HG02759 (cell line): ENCODE data around the gene NFKBIZ.
"Not testable (repeated sequence)": the region's sequence is repeated elsewhere in the genome, so short reads cannot be mapped to it uniquely, and the experiment has no call there.

Experiments used
- ATAC-seq: cut with Tn5 transposase; IDR thresholded peaks from one replicate; pipeline ENCODE4 v1.9.1; 2021; ENCODE audit warnings: mild to moderate bottlenecking, moderate library complexity; ENCODE audit not compliant: unreplicated experiment

NFKBIZ gene

DNA sequence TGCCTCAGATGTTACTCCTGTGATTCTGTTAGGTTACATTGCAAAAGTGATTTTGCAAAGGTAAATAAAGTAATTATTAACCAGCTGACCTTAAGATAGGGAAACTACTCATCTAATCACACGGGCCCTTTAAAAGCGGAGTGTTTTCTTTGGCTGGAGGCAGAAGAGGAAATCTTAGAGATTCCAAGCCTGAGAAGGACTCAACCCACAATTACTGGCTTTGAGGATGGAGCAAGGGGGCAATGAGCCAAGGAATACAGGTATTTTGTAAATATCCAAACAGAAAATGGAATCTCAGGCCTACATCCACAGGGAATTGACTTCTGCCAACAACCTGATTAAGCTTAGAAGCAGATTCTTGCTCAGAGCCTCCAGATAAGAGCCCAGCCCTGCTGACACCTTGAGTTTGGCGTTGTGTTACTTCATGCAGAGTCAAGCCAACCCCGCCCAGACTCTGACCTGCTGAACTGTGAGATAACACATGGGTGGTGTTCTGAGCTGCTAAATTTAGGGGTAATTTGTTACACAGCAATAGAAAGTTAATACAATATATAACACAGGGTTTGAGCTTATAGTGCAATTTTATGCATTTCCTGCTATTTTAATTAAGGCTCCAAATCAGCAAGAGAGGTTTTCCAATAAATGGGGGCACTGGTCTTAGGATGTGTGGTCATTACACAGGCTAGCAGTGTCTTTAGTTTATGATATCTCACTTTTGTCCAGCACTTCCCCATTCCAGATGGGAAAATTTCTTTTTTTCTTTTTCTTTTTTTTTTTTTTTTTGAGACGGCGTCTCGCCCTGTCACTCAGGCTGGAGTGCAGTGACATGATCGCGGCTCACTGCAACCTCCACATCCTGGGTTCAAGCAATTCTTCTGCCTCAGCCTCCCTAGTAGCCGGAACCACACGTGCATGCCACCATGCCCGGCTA lies 19.5 kb downstream of the NFKBIZ start:
- ATAC-seq = peak; percentile 43

DNA sequence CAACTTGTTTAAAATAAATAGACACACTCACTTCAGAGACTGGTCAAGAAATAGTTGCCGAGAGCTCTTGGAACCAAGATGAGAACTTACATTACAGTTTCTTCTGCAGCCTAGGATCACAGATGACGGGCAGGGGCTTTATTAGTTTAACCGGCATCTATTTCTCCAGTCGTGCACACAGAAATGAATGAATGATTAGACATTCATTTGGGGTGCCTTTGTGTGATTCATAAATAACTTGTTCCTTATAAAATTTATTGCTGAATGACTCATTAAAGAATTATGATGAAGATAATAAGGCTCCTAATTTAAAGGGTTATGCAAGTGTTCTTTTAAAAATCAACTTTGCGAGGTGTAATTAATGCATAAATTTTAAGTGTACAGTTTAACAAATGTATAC lies 20.8 kb downstream of the NFKBIZ start:
- no peak for ATAC-seq

DNA sequence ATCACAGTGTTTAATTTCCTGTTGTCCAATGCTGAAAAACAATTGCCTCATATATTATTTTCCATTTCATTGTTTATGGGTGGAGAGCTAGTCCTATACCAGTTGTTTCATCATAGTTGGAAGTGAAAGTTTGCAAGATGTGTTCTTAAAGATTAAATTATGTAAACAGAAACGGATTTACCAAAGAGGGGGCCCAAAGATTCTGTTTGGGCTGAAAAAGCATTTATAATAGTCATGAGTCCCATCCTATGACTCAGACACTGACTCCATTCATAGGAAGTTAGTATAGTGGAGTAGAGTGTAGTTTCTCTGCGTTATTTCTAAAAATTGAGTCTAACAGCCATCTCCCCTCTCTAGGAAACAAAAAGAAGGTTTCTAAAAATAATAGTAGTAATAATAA lies 24.3 kb downstream of the NFKBIZ start:
- no peak for ATAC-seq

DNA sequence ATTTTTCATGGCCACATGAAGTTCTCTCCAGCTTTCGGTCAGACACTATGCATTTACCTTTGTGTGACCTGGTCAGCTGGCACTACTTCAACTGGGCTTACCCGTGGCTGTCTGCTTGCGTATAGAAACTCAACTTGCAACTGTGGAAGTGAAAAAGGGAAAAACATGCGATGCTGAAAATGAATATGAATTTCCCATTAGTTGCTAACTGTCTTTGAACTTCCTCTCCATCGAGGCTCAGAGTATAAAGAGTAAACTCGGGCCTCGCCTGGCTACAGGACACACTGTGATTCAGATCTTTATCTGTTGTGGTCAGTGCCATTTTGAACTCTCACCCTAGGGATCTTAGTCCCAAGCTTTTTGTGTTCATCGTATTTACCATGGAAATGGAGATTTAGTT lies 26.8 kb downstream of the NFKBIZ start:
- peak; percentile 61 for ATAC-seq

DNA sequence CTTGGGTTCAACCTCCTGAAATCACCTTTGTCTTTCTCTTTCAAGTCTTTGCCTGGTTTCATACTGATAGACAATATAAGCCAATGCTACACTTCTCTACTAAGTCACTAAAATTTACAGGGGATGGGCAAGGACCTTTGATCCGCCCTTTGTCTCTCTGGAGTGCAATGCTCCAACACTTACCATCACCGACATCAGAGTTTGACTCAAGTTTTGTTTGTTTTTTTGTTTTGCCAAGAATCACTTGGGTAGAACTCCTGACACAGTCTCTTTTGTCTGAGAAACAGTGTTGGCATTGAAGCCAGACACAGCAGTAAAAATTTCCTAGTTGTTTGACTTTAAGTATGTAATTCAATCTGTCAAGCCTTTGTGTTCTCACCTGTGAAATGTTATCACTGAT lies 29.3 kb downstream of the NFKBIZ start:
- ATAC-seq = no peak

DNA sequence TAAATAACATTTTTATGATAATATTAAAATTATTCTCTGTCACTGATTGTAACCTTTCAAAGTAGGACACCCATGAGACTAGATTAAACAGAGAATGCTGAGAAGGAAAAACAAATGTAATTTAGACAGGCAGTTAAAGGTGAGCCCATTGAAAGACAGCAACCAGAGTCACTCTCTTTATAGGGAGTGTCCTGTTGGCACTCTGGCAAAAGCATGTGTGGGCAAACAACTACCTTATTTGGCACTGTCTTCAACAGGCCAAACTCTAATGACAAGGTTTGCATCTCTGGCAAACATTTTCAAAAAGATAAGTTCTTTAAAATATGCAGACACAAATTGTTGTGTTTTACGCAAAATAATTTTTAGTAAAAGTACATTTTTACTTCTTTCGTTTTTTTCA lies 29.8 kb downstream of the NFKBIZ start:
- ATAC-seq = no peak

DNA sequence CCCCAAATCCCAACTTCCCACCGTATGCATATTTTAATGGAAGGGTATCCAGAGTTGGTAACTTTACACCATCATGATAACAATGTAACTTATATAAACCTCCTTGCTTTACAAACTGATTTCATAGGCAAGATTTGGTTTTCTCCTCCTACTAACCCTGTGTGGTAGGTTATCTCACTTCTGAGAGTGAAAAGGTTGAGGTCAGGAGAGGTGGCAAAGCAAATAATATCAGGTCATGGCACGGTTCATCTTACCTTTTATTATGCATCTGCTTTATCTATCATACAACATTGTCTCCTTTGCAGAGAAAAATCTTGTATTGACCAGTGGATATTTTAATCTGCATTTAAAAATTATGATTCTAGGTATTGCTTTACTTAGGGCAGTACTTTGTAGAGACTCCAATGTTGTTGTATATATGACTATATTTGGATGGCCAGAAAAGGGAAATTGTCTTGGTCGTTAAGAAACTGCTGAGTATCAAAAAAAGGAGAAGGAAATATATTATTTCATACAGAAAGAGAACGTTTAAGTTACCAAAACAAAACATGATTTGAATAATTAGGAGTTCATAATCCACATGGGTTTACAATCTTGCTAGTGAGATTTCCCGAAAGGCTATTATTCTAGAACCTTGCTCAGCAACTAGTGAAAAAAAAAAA lies 30.4 kb downstream of the NFKBIZ start:
- ATAC-seq = no peak

DNA sequence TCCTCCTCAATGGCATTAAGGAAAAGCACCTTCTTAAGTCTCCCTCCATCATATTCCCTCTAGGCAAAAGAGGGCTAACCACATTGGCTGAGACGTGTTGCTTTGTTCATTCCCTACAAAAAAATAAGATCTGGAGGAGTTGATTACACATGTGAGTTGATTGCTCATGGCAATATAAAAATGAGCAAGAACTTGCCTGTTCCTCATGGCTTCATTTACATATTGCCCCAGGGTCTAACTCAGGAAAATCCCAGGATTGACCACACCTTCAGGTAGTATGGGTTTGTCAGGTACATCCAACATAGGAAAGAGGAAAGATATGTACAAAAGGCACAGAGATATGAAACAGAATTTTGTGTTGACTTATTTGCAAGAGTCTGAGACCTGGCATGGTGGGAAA lies 35.5 kb downstream of the NFKBIZ start:
- ATAC-seq = no peak

DNA sequence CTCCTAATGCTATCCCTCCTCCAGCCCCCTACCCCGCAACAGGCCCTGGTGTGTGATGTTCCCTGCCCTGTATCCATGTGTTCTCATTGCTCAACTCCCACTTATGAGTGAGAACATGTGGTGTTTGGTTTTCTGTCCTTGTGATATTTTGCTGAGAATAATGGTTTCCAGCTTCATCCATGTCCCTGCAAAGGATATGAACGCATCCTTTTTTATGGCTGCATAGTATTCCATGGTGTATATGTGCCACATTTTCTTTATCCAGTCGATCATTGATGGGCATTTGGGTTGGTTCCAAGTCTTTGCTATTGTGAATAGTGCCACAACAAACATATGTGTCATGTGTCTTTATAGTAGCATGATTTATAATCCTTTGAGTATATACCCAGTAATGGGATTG lies 36.3 kb downstream of the NFKBIZ start:
- not testable (repeated sequence) for ATAC-seq

DNA sequence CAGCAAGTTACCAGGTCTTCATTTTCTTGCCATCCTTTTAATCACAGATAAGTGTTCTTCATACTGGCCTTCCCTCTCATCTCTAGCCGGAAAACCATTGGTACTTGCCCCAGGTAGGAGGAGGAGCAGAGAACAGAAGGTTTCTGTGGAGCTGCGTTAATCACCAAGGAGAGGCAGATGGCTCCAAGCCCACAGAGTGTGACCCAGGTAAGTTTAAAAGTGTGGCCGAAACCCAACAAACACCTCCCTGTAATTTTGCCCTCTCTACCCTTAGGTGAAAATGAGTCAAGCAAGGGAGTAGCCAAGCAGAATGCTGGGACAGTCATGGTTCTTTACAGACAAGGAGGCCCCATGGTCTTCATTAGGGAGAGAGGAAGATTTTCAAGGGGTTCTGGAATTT lies 37.3 kb downstream of the NFKBIZ start:
- ATAC-seq = no peak

DNA sequence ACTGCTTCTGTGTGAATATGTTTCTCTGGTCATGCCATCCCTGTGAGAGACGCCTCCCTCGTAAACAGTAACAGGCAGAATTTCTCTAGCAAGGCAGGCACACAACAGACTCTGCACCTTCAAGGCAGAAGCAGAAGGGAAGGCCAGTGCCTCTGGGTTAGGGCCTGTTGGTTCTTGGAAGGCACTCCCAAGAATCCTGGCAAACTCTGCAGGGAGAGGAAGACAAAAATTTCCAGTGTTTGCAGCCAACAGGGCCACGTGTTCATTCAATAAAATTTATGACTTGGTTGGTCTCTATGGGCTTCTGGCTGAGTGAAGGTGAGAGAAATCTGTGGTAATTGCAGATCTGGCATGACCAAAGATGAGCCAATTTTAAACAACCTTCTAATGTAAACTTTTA lies 39.3 kb downstream of the NFKBIZ start:
- ATAC-seq = no peak

DNA sequence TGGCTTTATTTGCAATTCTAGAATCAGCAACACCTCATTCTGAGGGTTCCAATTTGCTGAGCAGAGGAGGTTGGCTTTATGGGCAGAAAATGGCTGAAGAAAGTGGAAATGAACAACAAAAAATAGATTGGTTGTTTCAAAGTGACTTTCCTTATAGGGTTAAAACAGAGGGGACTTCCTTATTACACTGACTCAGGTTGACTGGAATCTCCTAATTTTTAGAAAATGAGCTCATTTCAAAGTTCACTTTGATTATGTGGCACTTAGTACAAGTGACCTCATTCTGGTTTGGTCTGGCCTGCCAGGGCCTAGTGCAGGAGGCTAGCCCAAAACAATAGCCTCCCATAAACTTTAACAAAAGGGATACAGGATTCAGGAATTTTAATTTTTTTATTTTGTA lies 41.4 kb downstream of the NFKBIZ start:
- peak; percentile 81 for ATAC-seq

DNA sequence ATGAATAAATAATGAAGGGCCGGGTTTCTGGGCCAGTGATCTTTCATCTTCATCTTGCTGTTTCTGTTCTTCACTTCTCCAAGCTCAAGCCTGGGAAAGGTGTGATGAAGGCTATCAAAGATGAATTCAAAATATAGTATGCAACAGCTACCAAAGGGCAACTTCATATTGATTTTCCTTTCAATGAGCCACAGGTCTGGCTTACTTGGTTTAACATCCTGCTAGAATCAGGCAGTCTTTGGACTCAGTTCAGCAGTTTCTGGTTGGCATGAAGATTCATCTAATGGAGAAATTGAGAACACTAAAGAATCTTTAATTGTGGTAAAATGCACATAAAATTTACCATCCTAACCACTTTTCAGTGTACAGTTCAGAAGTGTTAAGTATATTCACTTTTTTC lies 43.3 kb downstream of the NFKBIZ start:
- ATAC-seq = no peak

DNA sequence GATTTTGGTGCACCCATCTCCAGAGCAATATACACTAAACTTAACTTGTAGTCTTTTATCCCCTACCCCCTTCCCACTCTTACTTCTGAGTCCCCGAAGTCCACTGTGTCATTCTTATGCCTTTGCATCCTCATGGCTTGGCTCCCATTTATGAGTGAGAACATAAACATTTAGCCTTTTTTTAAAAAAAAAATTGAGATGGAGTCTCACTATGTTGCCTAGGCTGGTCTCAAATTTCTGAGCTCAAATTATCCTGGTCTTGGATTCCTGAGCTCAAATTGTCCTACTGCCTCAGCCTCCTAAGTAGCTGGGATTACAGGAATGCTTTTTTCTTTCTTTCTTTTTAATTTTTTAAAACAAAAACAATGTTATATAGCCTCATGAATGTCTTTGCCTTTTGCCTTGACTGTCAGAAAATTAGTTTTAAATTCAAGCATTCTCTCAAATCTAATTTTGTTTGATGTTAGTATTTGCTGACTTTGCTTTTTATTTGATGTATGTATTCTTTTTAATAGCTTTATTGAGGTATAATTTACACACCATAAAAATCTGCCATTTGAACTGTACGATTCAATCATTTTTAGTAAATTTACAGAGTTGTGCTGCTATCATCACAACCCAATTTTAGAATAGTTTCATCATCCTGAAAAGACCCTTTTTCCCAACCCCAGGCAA lies 46.9 kb downstream of the NFKBIZ start:
- no peak for ATAC-seq

DNA sequence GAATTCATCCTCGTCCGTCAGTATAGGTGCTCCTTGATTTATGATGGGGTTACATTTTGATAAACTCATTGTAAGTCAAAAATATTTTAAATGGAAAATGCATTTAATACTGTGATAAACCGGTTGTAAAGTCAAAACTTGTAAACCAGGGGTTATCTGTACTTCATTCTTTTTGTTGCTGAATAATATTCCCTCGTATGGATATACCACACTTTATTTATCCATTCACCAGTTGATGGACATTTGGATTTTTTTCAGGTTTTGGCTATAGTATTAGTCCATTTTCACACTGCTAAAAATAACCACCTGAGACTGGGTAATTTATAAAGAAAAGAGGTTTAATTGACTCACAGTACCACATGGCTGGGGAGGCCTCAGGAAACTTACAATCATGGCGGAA lies 47.7 kb downstream of the NFKBIZ start:
- no peak for ATAC-seq

DNA sequence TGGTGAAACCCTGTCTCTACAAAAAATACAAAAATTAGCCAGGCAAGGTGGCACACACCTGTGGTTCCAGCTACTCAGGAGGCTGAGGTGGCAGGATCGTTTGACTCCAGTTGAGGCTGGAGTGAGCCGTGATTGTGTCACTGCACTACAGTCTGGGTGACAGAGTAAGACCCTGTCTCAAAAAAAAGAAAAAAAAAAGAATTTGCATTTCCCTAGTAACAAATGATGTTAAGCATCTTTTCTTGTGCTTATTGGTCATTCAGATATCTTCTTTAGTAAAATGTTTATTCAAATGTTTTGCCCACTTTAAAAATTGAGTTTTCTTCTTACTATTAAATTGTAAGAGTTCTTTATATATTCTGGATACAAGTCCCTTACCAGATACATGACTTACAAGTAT lies 48.7 kb downstream of the NFKBIZ start:
- ATAC-seq = no peak

DNA sequence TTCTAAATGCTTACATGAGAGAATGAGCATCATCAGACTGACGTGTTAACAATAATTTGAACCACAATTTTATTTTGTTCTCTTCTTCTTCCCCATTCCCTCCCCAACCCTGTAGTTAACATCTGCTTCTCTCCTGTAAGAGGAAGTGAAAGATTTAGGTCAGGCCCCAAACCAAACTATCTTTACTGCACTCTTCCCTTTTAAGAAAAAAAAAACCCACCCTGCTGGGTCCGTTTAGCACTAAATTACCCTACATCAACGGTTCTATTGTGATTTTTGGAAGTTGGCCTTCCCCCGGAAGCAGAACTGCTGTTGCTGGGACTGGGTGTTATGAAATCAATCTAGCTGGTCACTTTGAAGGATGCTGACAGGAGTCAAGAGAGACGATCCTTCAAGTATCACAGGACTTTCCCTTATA lies 49.4 kb downstream of the NFKBIZ start:
- peak; percentile 88 for ATAC-seq

DNA sequence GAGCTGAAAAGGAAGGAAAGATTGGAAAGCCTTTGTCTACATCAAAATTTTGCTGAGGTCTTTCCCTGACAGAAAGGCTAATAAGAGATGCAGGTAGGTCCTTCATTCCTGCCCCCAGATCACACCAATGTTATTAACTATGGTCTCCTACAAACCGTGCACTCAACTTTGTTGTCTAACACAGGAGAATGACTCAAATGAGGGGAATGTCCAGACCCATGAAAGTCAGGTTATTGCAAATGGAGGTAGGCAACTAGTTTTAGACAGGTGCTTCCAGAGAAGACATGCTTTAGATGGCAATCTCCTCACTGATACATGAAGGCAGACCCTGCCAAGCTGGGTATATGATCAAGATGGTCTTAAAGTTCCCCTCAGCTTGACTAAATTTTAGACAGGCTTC lies 51.0 kb downstream of the NFKBIZ start:
- no peak for ATAC-seq

DNA sequence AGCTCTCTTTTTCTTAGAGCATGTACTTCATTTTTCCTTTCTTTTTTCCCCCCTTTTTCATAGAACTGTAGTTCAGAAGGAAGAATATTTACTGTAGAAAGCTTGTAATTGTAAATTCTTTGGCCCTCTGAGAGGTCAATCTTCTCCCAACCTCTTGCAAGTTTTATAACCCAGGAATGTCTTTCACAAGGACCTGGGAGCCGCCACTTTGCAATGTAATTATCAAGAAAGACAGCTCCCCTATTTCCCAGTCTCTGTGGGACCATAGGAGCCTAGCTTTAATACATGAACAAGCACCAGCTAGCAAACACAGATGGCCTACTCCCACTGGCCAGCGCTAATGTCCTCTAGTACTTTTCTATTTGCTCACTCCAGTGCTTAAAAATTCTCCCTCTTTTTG lies 51.4 kb downstream of the NFKBIZ start:
- no peak for ATAC-seq

DNA sequence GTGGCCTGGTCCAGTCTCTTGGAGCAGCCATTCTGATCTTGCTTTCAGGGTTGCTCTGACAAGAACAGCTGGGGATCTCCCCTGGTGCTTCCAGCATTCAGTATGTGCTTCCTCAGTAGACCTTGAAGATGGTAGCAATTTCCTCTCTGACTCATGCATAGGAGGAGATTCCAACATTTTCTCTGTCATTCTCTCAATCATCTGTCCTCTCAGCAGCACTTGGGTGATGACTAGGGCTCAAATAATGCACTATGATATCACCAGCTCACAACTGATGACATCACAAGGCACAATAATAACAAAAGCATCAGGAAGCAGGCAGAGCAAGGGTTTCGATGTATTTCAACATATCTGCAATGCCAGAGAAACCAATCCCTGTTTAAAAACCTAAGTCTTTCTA lies 52.7 kb downstream of the NFKBIZ start:
- peak; percentile 61 for ATAC-seq

DNA sequence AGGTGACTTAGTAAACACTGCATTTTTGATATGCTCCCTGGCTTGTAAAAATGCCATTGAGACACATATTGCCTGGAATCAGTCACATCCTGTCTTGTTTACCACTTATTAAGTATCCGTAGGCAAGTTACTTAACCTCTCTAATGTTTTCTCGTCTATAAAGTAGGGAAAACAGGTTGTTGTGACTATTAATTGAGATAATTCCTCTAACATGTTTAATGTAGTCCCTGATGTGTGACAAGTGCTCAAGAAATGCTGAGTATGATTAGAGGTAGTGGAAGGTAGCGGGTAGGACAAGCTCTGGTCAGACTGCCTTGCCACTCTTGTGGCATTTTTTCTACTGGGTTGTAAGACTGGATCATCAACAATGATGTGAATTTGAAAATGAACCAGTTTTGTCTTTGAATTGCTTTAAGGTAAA lies 54.1 kb downstream of the NFKBIZ start:
- ATAC-seq = no peak

DNA sequence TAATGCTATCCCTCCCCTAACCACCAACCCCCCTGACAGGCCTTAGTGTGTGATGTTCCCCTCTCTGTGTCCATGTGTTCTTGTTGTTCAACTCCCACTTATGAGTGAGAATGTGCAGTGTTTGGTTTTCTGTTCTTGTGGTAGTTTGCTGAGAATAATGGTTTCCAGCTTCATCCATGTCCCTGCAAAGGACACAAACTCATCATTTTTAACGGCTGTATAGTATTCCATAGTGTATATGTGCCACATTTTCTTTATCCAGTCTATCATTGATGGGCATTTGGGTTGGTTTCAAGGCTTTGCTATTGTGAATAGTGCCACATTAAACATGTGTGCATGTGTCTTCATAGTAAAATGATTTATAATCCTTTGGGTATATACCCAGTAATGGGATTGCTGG lies 56.3 kb downstream of the NFKBIZ start:
- not testable (repeated sequence) for ATAC-seq
